CD4-positive, alpha-beta T cell treated with Interferon gamma for 1 hour (primary cell): ENCODE data around the gene QRSL1.
"Not testable (repeated sequence)": the region's sequence is repeated elsewhere in the genome, so short reads cannot be mapped to it uniquely, and the experiment has no call there.

ENCODE experiments used
- DNase-seq: peaks from one replicate; pipeline ENCODE4 v3.0.0-alpha.2; 2020

Gene QRSL1, protein sequence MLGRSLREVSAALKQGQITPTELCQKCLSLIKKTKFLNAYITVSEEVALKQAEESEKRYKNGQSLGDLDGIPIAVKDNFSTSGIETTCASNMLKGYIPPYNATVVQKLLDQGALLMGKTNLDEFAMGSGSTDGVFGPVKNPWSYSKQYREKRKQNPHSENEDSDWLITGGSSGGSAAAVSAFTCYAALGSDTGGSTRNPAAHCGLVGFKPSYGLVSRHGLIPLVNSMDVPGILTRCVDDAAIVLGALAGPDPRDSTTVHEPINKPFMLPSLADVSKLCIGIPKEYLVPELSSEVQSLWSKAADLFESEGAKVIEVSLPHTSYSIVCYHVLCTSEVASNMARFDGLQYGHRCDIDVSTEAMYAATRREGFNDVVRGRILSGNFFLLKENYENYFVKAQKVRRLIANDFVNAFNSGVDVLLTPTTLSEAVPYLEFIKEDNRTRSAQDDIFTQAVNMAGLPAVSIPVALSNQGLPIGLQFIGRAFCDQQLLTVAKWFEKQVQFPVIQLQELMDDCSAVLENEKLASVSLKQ

DNA sequence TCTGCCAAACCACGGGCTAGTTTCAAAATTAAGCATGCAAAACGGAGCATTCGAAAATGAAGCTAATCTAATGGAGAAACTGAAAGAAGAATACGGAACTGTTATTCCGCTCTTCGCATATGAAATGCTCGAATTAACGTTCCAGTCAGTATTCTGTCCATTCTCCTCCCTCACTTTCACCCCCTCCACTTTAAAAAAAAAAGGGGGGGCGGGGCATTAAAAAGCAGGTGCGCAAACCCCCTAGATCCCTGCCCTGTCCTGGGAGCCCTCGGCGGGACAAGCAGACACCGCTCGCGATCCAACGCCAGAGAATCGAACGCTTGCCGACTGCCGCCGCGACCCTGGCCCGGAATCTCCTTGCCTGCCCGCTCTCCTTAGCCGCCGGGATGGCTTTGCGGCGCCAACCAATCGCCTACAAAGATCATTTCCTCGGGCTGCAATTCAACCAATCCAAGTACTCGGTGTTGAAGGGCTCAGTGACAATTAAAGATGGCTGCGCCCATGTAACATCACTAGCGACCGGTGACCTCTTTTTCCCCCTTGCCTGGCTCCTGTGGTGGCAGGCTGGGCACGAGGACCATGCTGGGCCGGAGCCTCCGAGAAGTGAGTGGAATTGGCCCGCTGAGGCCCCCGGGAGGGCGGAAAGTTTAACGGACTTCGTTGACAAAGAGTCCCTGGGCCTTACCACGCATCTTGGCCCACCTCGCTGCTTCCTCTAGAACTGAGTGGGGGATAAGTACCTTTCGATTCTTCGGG lies at the start of gene QRSL1, which contains the start of gene RTN4IP1:
Gene QRSL1 (plus strand): TSS at position 476 of the 756 bp plus-strand sequence. CDS start 104 bp downstream, at position 580.
Gene RTN4IP1 (minus strand): TSS at position 396 of the 756 bp plus-strand sequence. CDS start 477 bp downstream, outside the sequence.
- DNase-seq = peak; percentile 89

DNA sequence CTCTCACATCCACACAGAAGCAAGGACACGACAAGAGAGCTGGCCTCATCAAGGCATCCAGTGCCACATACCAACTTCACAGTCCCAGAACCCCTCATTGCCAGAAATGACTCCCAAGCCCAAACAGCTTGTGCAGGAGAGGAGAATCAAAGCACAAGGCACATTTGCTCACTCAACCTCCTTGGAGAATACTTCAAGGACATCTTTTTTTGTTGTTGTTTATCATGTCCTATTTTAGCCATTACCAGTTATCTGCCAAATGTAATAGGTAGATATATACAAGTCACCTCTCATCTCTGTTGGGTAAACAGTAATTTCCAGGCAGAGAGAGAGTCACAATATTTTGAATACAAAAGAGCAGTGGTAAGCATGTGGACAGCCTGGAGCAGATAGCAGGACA lies 47.9 kb upstream of the QRSL1 start:
- no peak for DNase-seq

DNA sequence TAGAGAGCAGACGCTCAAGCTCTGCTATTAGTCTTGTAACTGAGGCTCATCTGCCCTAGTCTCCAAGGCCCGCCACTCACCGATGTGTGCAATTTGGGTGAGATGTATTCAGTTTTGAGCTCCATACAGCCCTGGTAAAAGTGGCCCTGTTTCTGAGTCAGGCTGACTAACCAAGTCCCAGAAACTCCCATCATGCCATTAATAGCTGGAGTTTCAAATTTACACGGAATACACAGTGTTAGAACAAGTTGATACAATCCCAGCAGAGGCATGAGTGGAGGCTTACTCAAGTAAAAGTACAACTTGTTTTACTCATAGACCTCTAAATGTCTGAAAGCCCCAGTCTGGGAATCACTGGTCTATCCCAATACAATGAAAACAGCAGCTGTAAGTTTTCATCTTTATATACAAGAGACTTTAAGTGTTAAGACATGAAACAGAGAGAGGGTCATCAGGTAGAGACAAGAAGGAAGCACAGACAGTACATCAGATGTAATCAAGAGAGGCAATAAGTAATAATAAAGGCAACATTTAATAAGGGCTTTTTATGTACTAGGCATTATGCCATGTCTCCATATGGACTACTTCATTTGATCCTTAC lies 42.5 kb upstream of the QRSL1 start:
- no peak for DNase-seq

DNA sequence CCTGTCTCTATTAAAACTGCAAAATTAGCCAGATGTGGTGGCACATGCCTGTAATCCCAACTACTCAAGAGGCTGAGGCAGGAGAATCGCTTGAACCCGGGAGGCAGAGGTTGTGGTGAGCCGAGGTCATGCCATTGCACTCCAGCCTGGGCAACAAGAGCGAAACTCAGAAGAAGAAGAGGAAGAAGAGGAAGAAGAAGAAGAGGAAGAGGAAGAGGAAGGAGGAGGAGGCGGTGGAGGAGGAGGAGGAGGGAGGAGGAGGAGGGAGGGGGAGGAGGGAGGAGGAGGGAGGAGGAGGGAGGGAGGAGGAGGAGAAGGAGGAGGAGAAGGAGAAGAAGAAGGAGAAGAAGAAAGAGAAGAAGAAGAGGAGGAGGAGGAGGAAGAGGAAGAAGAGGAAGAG lies 40.4 kb upstream of the QRSL1 start:
- not testable (repeated sequence) for DNase-seq

DNA sequence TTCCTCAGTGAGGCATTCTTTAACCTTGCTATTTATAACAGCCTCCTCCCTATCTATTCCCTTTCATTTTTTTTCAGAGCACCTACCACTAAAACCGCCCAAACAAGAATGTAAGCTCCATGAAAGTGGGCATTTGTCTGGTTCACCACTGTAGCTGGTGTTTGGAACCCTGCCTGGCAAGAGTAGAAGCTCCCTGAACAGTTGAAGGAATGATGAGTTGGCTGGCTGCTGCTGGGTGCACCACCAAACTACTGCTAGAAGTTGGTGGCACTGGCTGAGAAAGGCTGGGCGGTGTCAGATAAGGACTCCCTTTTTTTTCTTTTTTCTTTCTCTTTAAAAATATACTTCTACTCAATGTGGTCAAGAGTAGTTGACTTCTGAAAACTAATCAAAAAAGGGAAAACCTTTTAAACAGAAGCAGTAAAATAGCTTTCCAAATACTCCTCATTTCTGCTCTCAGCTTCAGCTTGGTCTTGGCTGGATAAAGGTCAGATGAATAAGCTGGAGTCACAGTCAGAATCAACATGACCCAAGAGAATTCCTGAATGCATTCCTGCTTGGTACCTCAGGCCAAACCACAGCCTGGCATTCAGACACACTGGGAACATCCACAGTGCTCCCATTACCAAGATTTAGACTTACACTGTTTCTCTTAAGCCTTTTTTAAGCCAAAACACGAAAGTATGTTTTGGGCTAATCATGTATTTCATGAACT lies 38.1 kb upstream of the QRSL1 start:
- DNase-seq = no peak

DNA sequence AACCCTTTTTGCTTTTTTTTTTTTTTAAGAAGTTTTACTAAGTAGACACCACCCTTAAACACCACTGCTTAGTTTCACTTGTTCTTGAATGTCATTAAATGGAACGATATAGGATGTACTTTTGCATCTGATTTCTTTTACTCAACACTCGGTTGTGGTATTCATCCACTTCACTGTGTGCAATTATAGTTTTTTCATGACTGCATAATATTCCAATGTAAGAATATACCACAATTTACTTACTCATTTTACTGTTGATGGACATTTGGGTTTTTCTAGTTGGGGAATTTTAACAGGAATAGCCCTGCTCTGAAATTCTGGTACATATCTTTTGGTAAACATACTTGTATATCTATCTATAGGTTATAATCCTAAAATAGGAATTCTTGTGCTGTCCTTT lies 29.9 kb upstream of the QRSL1 start:
- DNase-seq = no peak

DNA sequence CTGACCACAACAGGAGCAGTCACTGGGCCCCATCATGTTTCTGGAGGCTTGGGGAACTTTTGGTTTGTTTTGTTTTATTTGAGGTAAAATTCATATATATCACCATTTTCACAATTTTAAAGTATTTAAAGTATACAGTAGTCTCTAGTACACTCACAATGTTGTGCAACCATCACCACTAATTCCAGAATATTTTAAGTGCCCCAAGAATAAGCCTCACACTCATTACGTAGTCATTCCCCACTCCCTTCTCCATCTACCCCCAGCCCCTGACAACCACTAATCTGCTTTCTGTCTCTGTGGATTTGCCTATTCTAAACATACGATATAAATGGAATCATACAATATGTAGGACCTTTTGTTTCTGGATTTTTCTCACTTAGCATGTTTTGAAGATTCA lies 29.0 kb upstream of the QRSL1 start:
- no peak for DNase-seq

DNA sequence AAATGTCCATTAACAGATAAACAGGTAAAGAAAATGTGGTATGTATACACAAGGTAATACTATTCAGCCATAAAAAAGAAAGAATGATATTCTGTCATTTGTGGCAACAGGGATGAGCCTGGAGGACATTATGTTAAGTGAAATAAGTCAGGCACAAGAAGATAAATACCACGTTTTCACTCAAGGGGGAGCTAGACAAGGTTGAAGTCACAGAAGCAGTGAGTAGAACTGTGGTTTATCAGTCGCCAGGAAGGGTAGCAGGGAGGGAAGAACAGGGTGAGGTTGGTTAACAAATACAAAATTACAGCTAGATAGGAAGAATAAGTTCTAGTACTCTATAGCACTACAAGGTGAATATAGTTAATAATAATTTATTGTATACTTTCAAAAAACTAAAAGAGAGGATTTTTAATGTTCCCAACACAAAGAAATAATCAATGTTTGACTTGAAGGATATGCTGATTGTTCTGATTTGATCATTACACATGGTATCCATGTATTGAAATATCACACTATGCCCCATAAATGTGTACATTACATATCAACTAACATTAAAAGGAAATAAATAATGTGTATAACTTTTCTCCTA lies 21.2 kb upstream of the QRSL1 start:
- DNase-seq = no peak

DNA sequence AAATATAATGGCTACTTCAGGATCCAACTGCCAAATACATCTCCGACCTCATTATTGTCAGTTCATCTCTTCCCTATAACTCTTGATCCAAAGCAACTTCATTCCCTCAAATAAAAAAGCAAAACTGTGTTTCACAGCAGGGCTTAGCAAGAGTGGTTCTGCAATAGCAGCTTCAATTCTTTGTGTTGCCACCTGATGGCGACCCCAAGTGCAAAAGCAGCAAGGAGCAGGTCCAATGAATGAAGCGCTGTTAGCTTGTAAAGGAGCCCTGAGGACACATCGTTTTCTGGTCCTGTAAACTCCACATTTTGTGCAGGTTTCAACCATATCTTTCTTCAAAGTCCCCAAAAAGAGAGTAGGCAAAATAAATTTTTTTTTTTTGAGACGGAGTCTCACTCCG lies 19.7 kb upstream of the QRSL1 start:
- DNase-seq = peak; percentile 25

DNA sequence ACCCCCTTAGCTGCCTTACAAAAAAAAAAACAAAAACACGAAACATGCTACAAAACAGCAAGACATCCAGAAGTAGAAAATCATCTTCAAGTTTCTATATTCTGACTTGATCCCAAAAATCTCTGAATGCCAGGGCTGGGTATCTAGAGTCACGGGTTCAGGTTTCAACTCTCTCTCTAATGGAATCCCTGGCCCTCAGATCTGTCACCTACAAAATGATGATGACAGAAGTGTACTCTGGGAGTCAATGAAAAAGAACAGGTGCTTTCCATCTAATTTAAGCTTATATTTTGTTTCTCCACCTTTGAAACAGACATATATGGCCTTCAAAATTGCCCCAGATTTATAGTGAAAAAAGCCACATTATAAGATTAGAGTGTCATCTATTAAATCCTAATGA lies 18.3 kb upstream of the QRSL1 start:
- DNase-seq = no peak

DNA sequence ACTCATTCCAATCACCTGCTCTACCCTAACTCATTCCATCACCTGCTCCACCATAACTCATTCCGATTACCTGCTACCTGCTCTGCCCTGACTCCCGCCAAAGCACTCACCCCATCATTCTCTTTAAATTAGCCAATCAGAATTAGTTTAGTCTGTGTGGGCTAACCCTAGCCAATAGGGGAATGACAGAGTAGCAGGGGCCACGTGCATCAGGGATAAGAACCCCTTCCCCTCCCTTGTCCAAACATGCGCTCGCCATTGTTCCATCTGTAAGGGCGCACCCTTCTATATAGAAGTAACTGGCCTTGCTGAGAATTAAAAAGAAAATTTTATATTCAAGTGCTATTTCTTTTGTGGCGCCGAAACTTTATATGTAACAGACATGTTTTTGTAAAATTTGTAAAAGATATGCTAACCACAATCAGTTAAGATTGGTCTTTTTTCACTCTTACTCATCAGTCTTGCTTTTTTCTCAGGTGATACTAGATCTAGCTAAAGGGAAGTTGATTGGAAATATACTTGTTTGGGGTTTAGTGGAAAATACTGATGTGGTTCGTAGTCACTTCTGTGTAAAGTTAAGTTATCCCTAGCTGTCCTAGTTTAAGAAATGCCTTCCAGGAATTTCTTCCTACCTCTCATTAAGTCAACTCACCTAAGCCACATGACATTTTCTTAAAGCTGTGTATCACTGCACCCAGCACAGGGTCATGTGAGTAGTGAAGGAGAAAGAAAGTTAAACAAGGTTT lies 16.5 kb upstream of the QRSL1 start:
- no peak for DNase-seq

DNA sequence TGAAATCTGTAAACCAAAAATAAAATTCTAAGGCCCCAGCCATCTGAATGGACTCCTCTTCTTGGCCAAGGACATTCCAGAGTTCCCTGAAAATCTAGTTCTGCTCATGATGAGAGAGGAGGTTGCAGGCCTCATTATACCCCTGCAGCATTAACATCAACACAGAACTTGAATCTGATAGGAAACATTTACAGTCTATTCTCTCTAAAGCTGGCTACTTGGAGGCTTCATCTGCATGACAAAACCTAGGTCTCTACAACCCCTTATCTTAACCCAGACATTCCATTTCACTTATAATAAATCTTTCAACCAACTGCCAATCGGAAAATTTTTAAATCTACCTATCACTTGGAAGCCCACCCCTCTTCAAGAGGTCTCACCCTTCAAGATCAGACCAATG lies 15.8 kb upstream of the QRSL1 start:
- DNase-seq = no peak

DNA sequence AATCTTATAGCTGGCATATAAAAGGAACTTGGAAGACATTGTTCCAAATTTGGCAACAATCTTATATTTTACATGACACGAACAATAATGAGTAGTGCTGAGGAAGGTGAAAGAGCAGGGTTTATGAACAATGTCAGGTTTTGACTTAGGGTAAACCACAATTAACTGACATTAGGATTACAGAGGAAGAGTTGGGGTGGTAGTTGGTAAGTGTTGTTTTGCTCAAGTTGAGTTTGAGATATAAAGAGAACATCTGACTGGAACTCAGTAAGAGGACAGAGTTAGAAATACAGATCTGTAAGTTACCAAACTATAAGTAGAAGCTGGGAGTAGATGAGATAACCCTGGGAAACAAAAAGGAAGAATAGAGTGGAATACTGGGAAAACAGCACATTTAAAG lies 15.2 kb upstream of the QRSL1 start:
- no peak for DNase-seq

DNA sequence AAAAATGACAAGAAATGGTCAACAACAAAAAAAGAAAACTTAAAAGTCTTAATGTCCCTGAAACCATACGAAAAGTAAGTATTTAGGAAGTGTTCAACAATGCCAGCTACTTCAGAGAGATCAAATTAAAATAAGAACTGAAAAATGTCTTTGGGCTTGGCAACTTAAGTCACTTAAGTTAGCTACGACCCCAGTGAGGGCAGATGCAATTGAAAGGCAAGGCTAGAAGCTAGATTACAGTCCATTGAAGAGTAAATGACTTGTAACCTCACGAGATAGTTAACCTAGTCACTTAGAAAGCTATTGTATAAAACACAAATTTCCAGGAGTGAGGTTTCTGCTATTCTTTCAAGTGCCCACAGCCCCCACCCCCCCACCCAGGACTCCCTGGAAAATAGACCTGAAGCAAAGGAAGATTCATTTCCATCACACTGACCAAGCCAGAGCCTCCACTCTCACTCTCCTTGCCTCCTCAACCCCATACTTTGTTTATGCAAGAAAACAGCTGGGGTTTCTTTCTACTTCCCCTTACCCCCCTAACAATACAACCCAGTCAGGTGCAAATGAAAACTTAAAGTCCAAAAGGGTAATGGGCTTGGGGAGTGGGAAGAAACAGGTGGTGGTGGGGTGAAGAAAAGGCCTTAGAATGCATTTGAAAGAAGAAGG lies 14.7 kb upstream of the QRSL1 start:
- no peak for DNase-seq

DNA sequence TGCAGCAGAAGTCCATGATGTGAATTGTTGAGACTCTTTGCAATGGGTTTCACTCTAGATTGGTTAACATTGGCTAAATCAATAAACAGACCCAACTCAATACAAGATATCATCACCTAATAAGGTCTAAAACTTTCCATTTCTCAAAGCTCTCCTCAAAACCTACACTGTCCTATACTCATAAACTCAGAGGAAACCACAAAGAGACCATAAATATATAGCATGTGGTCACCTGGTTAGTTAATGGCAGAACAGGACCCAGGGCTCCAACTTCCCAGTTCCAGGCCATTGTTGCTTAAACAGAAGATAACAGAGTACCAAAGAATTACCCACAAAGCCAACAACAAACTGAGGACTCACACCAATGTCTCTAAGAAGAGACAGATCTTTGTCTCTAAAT lies 12.1 kb upstream of the QRSL1 start:
- DNase-seq = no peak

DNA sequence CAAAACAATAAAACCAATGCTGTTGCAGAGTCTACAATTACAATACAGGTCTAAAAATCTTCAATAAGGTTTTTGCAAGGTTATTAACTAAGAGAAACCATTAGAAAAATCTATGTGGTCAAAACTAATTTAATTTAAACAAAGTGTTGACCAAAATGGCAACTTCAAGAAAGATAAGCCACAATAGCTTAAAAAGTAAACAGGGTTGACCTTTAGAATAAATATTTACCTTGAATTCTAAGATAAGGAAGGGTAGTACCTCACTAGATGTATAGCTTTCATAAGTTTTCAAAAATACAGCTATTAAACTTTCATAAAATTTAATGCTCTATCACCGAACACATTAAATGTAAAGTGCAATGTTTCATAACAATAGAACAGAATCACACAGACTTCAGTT lies 11.5 kb upstream of the QRSL1 start:
- DNase-seq = no peak

DNA sequence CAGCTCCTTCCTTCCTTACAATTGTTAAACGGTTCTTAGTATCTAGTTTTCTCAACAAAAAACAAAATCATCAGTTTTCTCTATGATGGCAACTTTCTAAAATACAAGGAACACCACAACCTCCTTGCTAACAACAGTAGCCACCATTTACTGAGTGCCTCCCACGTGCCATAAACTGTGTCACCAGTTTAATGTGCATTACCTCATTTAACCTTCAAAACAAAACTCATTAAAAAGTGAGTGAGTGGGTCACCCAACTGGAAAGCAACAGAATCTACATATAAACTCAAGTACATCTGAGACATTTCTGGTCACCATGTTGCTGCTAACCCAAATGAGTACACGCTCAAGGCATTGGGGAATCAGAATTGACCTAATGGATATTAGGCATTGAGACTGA lies 11.1 kb upstream of the QRSL1 start:
- DNase-seq = no peak

DNA sequence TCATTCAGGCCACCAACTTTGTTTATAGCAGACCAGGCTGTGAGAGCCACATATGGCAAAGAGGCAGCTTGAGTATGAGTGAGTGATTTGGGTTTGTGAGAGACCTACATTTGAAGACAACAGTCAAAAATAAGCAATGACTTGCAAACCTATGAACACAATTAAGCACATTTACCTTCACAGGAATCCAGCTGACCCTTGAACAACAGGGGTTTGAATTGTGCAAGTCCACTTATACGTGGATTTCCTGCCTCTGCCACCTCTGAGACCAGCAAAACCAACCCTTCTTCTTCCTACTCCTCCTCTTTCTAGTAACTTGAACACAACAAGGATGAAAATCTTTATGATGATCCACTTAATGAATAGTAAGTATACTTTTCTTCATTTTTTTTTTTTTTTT lies 10.2 kb upstream of the QRSL1 start:
- DNase-seq = no peak

DNA sequence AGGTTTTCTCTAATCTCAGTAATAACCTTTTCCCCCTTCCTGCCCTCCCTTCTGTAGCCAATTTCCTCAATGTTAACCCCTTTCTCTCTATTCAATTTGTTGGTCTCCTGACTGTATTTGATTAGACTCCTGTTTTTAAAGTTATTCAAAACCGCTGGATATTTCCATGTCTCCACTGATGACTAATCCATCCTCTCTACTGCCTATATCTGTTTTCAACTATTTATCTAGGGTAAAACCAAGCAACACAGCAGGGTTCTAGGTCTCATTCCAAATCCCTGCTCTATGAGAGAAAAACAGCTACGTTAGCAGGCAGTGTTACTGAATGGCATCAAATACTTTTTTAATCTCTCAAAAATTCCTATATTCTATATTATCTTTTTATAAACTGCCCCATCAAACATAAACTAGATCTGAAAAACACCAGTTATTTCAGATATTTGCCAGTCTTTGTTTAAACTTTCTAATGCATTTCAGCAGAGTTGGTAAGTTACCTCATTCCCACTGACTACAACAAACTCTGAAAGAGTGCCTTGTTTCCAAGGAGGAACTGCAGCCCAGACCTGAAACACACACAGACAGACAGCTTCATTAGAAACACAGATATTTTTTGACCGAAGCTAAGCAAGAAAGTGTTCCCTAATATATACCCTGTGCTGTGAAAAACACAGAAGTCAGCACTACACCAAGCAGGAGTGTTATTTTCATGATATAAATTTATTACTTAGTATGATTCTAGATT lies 8.3 kb upstream of the QRSL1 start:
- DNase-seq = no peak

DNA sequence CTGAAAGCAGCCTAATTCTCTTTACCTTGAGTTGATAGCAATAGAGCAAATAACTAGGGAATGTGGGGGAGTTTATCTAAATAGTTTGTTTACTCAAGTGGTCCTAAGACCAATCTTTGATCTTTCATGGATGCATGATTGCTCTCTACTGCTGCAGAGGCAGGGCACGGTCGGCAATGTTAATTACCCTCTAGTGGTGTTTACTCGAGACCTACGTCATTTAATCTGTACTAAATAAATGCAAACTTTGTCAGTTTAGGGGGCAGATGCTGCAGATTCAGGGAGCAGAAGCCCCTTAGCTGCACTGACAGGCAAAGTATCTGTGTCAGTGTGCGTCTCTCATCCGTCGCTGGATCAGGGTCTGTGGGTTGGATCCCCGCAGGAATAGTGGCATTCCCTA lies 7.0 kb upstream of the QRSL1 start:
- DNase-seq = no peak
